ENCODE data around the gene CELSR1.

The CELSR1 gene

DNA sequence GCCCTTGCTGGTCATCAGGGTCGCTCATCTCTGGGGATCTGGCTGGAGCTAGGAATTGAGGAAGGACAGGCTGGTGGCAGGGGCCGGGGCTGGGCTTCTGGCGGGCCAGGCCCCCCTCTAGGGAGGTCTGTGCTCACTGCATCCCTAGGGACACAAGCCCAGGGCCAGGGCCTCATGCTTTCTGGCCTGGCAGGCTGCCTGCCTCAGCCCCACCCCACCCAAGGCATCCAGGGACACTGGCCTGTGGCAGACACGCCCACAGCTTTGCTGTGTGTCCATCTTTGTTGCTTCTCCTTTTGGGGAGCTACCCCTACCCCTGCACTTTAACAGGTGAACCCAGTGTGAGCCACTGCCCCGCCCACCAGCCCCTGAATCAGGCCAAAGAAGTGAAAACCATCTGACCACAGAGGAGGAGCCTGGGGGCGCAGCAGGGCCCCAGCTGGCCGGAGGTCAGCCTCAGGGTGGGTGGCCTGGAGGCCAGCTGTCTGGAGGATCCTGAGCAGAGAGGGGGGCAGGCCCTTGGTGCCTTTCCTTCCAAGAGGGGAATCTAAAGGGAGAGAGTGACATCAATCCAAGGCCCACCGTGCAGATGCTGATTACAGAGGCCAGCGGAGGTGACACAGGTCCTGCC lies 26.8 kb upstream of the CELSR1 start:
- no peak overlapping the region for H3K27ac ChIP-seq
- TF ChIP-seq, protein P1, sequence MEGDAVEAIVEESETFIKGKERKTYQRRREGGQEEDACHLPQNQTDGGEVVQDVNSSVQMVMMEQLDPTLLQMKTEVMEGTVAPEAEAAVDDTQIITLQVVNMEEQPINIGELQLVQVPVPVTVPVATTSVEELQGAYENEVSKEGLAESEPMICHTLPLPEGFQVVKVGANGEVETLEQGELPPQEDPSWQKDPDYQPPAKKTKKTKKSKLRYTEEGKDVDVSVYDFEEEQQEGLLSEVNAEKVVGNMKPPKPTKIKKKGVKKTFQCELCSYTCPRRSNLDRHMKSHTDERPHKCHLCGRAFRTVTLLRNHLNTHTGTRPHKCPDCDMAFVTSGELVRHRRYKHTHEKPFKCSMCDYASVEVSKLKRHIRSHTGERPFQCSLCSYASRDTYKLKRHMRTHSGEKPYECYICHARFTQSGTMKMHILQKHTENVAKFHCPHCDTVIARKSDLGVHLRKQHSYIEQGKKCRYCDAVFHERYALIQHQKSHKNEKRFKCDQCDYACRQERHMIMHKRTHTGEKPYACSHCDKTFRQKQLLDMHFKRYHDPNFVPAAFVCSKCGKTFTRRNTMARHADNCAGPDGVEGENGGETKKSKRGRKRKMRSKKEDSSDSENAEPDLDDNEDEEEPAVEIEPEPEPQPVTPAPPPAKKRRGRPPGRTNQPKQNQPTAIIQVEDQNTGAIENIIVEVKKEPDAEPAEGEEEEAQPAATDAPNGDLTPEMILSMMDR (IDR thresholded peaks at IDR 0.05): no peak
- TF ChIP-seq ZFX (IDR thresholded peaks at IDR 0.05; ENCODE audit: borderline replicate concordance): no peak

DNA sequence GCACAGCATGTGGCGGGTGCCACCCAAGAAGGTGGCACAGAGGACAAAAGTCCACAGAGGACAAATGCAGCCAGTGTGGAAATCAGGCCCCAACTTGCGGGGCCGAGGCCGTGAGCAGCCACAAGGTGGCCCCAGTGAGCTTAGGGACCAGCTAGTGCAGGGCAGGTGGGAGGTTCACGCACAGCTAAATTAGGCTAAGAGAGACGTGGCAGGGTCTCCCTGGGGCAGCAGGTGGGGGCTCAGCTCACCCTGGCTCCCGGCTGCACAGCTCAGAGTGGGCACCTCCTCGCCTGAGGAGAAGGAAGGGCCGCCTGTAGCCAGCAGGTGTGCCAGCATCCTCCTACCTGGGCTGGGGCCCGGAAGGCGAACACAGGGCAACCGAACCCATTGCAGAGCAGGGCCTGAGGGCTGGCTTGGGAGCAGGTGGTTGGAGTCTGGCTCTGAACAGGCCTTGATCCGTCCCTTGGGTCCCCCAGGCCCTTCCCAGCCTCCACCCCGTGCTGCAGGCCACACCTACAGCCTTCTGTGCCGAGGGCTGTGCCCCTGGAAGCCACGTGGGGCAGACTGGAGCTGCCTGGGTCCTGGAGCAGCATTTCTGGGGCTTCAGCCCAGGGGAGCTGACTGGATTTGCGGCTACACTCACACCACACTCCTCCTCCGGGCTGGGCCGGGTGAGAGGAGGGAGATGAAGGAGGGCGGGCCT lies 26.1 kb upstream of the CELSR1 start:
- no peak overlapping the region for H3K27ac ChIP-seq
- TF ChIP-seq ZFX (IDR thresholded peaks at IDR 0.05; ENCODE audit: borderline replicate concordance): no peak
- TF ChIP-seq, protein P1 (IDR thresholded peaks at IDR 0.05): peak; percentile 83

DNA sequence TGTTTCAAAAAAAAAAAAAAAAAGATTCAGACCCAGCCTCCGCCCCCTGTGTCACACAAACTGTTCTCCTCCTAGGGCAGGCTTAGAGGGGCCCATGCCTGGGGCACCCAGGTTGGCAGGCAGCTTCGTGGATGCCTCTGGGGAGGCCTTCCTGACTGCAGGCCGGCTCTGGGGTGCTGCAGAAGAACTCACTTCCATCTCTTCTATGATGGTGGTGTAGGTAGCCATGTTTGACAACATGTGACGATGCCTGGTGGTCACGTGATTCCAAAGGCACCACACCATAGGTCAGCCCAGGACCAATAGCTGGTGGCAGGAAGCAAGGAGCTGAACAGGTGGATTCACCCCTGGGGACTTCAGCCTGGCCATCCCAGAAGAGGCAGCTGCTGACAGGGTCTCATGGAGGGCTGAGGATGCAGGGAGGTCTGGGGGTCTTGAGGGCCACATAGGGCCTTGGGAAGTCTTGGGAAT lies 24.1 kb upstream of the CELSR1 start:
- peak overlapping the region; percentile 31 for H3K27ac ChIP-seq

DNA sequence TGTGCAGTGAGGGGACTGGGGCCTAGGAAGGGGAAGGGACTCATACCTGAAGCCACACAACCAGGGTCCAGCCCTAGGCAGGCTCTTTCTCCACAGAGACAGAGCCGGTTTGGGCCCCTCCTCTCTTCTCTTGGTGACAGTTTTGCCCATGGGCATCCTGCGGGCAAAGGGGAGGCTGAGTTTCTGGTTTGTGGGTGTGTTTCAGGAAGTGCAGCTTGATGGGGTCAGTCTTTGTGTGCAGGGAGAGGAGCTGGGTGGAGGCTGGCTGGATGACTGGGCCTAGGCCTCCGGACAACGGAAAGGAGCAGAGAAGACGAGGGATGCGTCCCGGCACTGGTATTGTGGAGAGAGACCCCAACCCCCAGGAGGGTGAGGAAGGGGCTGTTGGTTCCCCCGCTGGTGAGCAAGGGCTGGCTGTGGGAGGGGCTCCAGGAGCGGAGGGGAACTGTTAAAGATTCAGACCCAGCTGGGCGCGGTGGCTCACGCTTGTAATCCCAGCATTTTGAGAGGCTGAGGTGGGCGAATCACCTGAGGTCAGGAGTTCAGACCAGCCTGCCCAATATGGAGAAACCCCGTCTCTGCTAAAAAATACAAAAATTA lies 23.4 kb upstream of the CELSR1 start:
- TF ChIP-seq, protein P1 (IDR thresholded peaks at IDR 0.05): no peak
- TF ChIP-seq ZFX (IDR thresholded peaks at IDR 0.05; ENCODE audit: borderline replicate concordance): no peak
- peak overlapping the region; percentile 31; the same call in 1 of the 2 replicates for H3K27ac ChIP-seq

More for the DNA sequence above, 24.1 kb upstream of the CELSR1 start:
- no peak for TF ChIP-seq ZFX (IDR thresholded peaks at IDR 0.05; ENCODE audit: borderline replicate concordance)
- TF ChIP-seq, protein P1 (IDR thresholded peaks at IDR 0.05): no peak

DNA sequence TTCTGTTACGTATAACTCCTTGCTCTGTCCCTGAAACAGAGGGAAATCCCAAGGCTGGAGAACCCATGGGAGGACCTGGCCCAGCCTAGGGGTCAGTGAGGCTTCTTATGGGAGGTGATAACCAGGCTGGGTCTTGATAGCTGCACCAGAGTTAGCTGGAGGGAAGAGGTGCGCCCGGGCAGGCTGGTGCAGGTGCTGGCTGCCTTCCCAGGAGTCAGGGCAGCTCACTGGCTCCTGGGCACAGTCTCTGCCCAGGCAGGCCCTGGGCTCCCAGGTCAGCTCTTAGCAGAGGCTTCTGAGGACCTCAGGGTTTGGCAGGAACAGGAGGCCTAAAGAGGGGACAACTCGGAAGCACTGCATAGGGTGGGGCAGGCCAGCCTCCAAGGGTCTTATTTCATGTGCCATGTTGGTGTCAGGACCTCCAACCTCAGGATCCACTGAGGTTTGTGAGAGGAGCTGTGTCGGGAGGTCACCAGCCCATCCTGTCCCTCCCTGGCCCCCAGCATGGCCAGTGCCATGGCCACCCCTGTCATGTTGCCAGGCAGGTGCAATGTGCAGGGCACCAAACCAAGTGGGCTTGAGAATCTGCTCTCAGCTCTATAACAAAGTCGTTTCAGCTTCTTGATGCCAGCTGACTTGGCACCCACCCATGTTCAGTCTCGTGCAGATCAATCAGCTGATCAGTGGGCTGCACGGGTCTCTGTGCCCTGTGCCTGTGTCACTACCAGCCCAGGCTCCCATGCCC lies 20.5 kb upstream of the CELSR1 start:
- H3K27ac ChIP-seq: no peak overlapping the region
- TF ChIP-seq ZFX (IDR thresholded peaks at IDR 0.05; ENCODE audit: borderline replicate concordance): no peak
- TF ChIP-seq, protein P1 (IDR thresholded peaks at IDR 0.05): no peak

DNA sequence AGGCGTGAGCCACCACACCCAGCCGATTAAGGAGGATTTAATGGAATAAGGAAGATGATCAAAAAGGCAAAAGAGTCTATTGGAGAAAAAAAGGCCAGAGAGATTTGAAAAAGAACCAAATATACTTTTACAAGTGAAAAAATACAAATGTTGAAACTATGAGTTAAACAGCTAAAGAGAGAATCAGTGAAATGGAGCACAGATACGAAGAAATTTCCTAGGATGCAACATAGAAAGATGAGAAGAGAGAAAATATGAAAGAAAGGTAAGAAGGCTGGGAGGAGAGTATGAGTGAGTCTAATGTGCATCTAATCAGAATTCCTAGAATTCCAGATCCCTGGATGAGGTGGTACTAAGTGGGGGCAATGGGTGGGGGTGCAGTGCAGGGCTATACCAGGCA lies 19.4 kb upstream of the CELSR1 start:
- TF ChIP-seq ZFX (IDR thresholded peaks at IDR 0.05; ENCODE audit: borderline replicate concordance): no peak
- TF ChIP-seq, protein P1 (IDR thresholded peaks at IDR 0.05): no peak
- H3K27ac ChIP-seq: no peak overlapping the region

All from 22Rv1 (cell line).